ENCODE data around the gene LDB3.

Gene LDB3

DNA sequence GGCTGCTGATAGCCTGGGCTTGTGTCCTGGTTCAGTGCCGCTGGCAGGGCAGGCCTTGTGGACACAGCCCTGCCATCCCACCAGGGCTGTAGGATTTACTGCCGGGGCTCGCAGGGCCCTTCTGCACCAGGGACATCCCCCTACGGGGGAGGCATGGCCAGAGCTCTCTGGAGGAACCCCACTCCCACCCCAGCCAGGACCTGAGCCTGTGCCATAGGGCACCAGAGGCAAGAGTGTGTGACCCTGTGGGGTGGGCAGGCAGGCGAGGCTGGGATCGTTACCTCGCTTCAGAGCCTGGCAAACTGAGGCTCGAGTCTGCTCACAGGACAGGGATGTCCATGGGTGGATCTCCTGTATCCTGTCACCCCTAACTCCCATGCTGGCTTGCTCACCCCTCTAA, 2.6 kb downstream of the LDB3 start:
- no peak for TF ChIP-seq CTCF (IDR thresholded peaks at IDR 0.05; ENCODE audit: insufficient read depth, low read depth, low read length, missing control alignments)
- H3K4me3 ChIP-seq (ENCODE audit: low read depth, low read length) = no peak overlapping the region
- no peak for DNase-seq (ENCODE audit: low read depth)

DNA sequence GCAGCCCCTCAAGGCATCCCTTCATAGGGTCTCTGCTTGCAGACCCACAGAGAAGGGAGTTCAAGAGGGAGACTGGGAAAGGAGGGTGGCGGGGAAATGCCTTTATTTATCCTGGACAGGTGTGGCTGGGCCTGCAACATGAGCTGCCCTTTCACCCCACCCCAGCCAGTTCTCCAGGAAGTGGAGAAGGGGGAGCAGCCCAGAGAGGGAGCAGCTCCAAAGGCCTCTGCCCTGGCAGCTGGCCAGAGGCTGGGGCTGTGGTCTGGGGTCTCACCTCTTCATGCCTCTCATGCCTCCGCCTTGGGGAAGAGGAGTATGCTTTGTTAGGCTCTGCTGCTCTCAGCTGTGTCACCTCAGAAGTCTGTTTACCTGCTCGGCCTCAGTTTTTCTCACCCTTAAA, 3.1 kb downstream of the LDB3 start:
- no peak for DNase-seq (ENCODE audit: low read depth)

DNA sequence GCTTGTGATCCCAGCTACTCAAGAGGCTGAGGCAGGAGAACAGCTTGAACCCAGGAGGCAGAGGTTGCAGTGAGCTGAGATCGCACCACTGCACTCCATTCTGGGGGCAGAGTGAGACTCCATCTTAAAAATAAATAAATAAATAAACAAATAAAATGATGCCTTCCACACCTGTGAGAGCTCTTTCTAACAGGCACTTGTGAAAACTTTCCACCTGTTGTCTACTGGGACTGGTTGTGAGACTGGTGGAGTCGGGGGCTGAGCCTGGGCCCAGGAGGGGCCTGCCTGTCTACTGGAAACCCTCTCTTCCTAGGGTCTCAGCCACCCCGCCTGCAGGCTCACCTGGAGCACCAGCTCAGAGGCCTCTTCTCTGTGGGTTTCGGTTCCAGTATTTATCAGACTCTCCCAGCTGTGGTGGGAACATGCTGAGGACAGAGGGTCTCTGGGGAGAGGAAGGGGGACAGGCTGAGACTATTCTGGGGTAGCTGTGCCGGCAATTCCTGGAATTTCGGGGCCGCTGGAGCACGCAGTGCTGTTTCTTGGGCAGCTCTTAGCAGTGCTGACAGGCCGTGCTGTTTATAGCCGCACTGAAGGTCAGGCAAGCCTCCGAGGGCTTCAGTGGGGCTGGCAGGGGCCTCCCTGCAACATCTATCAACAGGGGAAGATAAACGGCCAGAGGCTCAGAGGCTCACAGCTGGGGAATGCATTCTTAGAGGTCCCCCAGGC, 3.8 kb downstream of the LDB3 start:
- no peak overlapping the region for H3K4me3 ChIP-seq (ENCODE audit: low read depth, low read length)
- DNase-seq (ENCODE audit: low read depth) = no peak
- TF ChIP-seq CTCF (IDR thresholded peaks at IDR 0.05; ENCODE audit: insufficient read depth, low read depth, low read length, missing control alignments) = no peak

More for the DNA sequence above, 3.1 kb downstream of the LDB3 start:
- no peak for TF ChIP-seq CTCF (IDR thresholded peaks at IDR 0.05; ENCODE audit: insufficient read depth, low read depth, low read length, missing control alignments)
- no peak overlapping the region for H3K4me3 ChIP-seq (ENCODE audit: low read depth, low read length)

DNA sequence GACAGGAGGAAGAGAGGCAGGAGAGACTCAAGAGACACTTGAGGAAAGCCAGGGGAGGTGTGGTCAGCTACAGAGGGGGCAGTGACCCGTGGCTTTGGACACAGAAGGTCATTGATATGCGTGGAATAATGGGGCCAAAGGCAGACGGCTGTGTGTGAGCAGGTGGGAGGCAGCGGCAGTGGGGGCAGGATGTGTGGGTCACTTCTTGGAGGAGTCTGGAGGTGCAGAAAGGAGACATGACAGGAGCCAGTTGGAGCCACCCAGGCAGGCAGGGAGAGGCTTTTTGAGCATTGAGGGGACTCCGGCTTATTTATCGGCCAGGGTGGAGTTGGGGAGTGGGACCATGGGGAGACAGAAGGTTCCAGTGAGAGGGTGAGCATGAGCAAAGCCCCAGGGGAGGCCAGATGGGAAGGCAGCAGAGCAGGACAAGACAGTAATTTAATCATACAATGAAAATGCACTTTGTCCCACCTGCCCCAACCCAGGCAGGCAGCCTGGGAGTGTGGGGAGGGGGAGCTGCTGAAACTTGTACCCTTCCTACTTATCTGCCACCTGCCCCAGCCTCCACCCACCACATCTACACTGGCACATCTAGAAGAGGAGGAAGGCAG, 5.0 kb downstream of the LDB3 start:
- TF ChIP-seq CTCF (IDR thresholded peaks at IDR 0.05; ENCODE audit: insufficient read depth, low read depth, low read length, missing control alignments) = no peak
- no peak for DNase-seq (ENCODE audit: low read depth)
- no peak overlapping the region for H3K4me3 ChIP-seq (ENCODE audit: low read depth, low read length)

- TF ChIP-seq CTCF (IDR thresholded peaks at IDR 0.05; ENCODE audit: insufficient read depth, low read depth, low read length, missing control alignments) = no peak
- H3K4me3 ChIP-seq (ENCODE audit: low read depth, low read length) = no peak overlapping the region
- DNase-seq (ENCODE audit: low read depth) = no peak
Measured at GRCh38 chr10:86673827-86674581, 5.7 kb downstream of the LDB3 start.

DNA sequence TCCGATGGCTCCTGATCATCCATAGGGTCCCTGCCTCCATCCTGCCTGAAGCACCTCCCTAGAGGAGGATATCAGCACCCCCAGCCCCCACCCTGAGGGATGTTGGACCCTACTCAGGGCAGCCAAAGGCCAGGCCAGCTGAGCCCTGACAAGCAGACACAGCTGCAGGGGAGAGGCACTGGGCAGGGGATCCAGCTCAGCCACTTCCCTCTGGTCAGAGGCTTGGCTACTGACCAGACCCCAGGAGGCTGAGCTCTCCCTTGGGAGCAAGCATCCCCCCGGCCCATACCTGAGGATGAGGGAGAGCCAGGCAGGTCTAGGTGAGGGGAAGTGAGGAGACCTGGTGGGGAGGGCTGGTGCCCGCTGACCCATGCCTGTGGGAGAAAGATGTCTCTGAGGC, 6.6 kb downstream of the LDB3 start:
- H3K4me3 ChIP-seq (ENCODE audit: low read depth, low read length) = no peak overlapping the region
- no peak for TF ChIP-seq CTCF (IDR thresholded peaks at IDR 0.05; ENCODE audit: insufficient read depth, low read depth, low read length, missing control alignments)
- DNase-seq (ENCODE audit: low read depth) = no peak

Measured in GM12865 (cell line).